ENCODE results near the gene PYCR2.

Gene PYCR2

DNA sequence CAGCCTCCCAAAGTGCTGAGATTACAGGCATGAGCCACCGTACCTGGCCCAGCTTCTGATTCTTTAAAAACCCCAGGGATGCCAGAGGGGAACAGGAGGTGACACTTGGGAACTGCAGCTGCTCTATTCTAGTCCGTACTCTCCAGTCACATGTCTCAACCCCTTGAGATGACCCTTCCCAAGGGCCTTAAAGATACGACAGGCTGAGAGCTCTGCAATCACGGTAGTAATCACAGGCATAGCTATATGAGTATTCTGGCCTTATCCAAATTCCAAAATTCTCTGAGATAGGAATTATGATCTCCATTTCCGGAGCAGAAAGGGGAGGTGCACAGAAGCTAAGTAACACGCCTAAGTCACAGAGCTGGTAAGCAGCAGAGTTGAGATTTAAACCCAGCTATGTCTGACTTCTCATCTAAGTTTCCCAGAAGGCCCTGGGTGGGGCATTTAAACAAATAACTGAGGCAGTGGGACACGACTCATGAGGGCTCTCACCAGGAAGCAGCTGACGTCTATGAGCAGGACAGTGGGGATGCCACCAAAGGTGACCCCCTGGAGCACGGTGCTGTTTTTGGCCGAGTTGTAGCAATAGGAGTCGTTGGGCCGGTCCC lies 47.0 kb downstream of the PYCR2 start:
- DNase-seq (ENCODE audit: low read depth) = no peak

DNA sequence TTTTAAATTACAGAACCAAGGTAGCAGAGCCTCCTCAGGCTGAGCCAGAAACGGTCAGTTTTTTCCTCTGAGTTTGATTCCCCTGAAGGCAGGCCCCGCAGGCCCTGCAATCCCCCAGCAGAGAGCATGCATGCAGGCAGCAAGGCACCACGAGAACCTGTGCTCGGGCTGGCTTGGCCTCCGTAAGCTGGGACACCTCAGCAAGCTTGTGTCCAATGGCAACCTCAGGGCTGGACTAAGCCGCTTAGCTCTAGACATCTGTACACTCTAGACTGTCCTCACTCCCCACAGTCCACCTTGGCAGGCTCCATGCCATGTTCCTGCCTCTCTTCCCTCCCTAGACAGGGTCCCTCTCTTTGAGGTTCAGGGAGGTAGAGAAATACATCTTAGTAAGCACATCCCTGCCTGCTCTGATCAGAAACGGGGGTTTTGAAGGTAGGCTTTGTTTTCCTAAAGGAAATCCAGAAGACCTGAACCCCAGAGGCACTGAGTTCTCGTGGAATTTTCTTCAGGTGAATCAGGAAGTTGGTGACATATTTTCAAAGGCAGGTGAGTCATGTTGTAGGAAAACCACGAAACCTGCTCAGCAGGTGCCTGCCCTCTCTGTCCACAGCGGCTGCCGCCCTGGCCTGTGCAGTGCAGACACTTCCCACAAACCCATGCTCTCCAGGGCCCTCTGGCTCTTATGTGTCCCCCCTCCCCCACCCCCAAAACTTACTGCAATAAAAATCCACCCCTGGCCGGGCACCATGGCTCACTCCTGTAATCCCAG lies 48.8 kb downstream of the PYCR2 start:
- DNase-seq (ENCODE audit: low read depth) = no peak

GRCh38 chr1:225874431-225874830 lies 49.6 kb downstream of the PYCR2 start:
- DNase-seq (ENCODE audit: low read depth) = no peak

DNA sequence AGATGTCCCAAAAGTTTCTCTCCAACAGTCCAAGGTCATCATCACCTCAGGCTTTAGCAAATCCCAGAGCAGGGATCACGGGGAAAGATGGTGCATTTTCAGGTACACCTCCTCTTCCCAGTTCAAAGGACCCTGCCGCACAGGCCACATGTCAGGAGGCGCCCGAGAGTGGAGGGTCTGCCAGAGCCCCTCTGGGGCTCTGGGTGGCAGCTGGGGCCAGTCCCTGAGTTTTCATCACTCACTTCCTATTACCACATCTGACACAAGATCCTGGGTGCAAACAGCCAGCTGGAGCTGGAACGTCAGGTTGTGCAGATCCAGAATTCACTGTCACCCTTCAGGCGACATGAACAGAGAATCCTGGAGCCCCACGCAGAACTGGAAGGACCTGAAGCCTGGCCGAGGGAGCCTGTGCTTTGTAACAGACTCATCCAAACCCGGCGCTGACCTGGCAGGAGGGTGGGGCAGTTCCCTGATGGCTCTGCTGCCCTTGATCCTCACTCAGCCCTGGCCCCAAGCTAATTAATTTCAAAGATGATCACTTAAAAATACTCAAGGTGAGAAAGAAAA lies 50.7 kb downstream of the PYCR2 start:
- no peak for DNase-seq (ENCODE audit: low read depth)

- no peak for DNase-seq (ENCODE audit: low read depth)
These were observed 52.0 kb downstream of the PYCR2 start for GRCh38 chr1:225872075-225872430.

DNA sequence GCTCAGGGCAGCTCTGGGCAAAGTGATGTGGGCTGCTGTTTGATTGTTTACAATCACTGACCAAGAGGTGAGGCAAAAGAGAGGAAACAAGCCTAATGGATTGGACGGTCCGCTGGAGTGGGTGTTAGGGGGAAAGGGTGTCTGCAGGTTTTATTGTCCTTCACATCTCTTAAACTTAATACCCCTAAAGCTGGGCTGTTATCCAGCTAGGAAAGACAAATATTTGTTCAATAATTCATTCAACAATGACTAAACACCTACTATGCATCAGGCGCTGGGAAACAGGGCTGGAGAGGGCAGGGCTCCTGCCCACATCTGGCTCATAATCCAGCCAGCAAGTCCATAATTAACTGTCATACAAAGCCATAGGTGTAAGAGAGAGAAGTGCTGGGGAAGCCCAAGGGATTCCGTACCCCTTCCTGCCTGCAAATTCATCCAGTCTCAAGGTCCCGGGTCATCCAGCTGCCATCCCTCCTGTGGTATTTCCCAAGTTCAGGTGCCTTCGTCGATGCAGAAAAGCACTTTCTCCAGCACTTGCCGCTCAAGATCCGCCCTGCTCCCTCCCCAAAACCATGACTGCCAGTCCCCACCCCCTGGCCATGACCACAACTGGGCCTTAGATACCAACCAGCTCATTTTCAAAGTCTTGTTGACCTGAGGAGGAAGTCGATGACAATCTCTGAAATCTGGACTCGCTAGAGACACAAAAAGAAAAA lies 52.5 kb downstream of the PYCR2 start:
- DNase-seq (ENCODE audit: low read depth) = no peak

DNA sequence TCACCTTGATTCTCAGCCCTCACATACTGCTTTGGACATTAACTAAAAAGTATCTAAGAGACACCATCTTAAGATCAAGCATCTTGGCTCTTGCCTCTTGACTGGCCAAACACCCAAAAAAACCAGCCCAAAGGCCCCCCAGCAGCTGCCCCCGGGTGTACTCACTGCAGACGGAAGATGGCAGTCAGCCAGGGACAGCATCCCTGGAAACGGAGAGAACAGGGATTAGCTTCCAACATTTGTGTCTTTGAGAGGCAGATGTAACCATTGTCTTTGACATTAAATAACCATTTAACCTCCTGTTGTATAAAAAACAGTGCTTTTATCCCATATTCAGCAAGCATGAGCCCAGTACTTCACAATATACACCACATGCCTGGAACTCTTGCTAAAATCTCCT lies 53.1 kb downstream of the PYCR2 start:
- no peak for DNase-seq (ENCODE audit: low read depth)

Data from activated gamma-delta T cell treated with anti-CD3 and anti-CD28 coated beads, Interleukin-2, amount 50 U/mL, for 16 hours (primary cell).